ENCODE data around the gene SPEG.

SPEG gene

DNA sequence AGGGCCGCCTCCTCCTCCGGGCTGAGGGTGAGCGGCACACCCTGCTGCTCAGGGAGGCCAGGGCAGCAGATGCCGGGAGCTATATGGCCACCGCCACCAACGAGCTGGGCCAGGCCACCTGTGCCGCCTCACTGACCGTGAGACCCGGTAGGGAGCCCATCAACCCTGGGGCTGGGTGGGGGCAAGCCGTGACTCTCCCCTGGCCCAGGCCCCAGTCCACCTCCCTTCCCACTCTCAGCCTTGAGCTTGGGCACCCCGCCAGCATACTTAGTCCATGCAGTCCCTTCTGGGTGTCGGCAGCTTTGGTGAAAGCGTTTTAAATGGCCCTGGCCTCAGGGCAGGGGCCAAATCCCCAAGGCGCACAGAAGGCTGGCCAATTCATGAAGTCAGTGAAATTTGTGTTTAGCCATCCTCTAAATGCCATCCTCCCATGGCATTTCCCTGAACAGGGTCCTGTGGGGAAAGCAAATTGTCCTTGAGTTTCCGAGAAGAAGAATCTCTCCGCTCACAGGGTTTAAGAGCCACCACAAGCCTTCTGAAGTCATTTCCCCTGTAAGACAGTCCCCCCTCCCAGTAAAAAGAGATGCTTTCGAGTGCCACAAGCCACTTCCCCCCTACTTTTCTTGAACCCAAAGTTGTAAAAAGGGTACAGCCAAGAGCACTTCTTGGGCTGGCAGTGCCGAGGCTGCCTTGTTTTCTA lies 17.2 kb downstream of the SPEG start:
- no peak for DNase-seq
- in situ Hi-C loops (cut with HindIII; ENCODE audit: low pct_ligation_motif_present, low pct_unique_long_range_greater_than_20kb, low sequenced_read_pairs) = no loop called here

- peak; percentile 89 for DNase-seq
- in situ Hi-C loops (cut with HindIII; ENCODE audit: low pct_ligation_motif_present, low pct_unique_long_range_greater_than_20kb, low sequenced_read_pairs) = no loop called here
Observed at GRCh38 chr2:219452361-219453317, 18.0 kb downstream of the SPEG start.

- in situ Hi-C loops (cut with HindIII; ENCODE audit: low pct_ligation_motif_present, low pct_unique_long_range_greater_than_20kb, low sequenced_read_pairs) = no loop called here
Observed at GRCh38 chr2:219453671-219454590, 19.3 kb downstream of the SPEG start.

GRCh38 chr2:219455581-219455980 lies 20.9 kb downstream of the SPEG start:
- no peak for DNase-seq
- in situ Hi-C loops (cut with HindIII; ENCODE audit: low pct_ligation_motif_present, low pct_unique_long_range_greater_than_20kb, low sequenced_read_pairs) = no loop called here

More at GRCh38 chr2:219453671-219454590, 19.3 kb downstream of the SPEG start:
- peak; percentile 47 for DNase-seq

- in situ Hi-C loops (cut with HindIII; ENCODE audit: low pct_ligation_motif_present, low pct_unique_long_range_greater_than_20kb, low sequenced_read_pairs) = no loop called here
- no peak for DNase-seq
Observed at GRCh38 chr2:219457784-219458369, 23.2 kb downstream of the SPEG start.

DNA sequence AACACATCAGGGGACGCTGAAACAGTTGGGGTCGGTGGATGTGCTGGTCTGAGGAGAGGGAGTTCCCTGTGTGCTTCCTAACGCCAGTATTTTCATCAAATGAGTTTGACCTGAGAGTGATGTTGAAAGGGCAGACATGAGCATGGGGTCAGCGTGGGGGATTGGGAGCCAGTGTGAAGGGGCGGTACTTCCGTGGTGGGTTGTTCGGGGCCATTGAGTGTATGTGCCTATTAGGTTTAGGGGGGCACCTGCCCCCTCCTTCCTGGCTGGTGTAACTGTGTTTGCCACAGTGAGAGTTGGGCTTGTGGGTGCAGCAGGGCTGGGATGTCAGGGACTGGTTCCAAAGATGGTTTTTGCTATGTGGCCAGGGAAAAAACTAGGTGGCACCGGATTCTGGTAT lies 24.4 kb downstream of the SPEG start:
- DNase-seq = no peak
- in situ Hi-C loops (cut with HindIII; ENCODE audit: low pct_ligation_motif_present, low pct_unique_long_range_greater_than_20kb, low sequenced_read_pairs) = no loop called here

- peak; percentile 64 for DNase-seq
- in situ Hi-C loops (cut with HindIII; ENCODE audit: low pct_ligation_motif_present, low pct_unique_long_range_greater_than_20kb, low sequenced_read_pairs) = no loop called here
Observed at GRCh38 chr2:219459460-219460311, 25.0 kb downstream of the SPEG start.

DNA sequence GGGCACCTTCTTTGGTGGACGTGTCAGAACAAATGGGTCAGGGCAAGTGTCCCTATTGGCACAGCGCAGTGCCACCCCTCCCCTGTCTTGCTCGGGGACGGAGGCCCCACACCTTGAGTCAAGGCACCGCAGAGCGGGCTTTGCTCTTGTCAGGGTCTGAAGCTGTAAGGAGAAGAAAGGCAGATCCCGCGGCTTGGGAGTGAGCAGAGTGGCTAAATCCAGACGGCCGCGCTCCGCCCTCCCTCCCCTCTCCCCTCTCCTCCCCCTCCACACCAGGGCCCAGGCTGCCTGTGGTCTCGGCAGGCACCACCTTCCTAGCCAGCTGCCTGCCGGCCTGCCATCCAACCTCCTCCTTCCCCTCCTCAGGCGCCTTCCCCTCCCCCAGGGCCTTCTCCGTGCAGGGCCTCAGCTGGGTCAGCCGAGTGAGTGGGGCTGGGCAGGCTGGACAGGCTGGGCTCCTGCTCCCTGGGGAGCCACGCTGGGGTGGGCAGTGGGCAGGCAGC lies 25.8 kb downstream of the SPEG start:
- in situ Hi-C loops (cut with HindIII; ENCODE audit: low pct_ligation_motif_present, low pct_unique_long_range_greater_than_20kb, low sequenced_read_pairs) = no loop called here
- DNase-seq = no peak

DNA sequence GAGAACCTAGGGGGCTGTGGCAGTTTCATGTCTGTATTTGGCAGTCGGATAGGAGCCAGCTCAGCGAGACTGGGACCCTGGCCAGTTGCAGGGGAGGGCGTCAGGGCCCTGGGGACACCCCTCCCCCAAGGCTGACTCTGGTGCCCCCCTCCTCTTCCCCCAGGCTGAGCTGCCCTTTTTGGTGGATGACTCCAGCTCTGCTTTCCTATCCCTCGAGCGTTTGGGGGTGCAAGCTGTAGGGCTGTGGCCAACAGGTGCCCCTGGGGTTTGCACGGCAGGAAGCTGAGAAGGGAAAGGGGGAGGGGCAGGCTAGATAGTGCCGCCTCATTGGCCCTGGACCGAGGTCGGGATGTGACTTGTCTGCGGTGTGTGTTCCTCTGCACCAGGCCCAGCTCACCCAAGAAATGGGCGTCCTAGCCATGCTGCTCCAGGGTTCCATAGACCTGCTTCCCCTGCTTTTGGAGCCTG lies 26.4 kb downstream of the SPEG start:
- DNase-seq = no peak
- in situ Hi-C loops (cut with HindIII; ENCODE audit: low pct_ligation_motif_present, low pct_unique_long_range_greater_than_20kb, low sequenced_read_pairs) = no loop called here

GRCh38 chr2:219461669-219462068 lies 27.0 kb downstream of the SPEG start:
- DNase-seq = no peak
- in situ Hi-C loops (cut with HindIII; ENCODE audit: low pct_ligation_motif_present, low pct_unique_long_range_greater_than_20kb, low sequenced_read_pairs) = no loop called here

GRCh38 chr2:219462349-219462748 lies 27.7 kb downstream of the SPEG start:
- DNase-seq = no peak
- in situ Hi-C loops (cut with HindIII; ENCODE audit: low pct_ligation_motif_present, low pct_unique_long_range_greater_than_20kb, low sequenced_read_pairs) = no loop called here

- in situ Hi-C loops (cut with HindIII; ENCODE audit: low pct_ligation_motif_present, low pct_unique_long_range_greater_than_20kb, low sequenced_read_pairs) = no loop called here
- no peak for DNase-seq
Observed at GRCh38 chr2:219464286-219465032, 29.8 kb downstream of the SPEG start.

DNA sequence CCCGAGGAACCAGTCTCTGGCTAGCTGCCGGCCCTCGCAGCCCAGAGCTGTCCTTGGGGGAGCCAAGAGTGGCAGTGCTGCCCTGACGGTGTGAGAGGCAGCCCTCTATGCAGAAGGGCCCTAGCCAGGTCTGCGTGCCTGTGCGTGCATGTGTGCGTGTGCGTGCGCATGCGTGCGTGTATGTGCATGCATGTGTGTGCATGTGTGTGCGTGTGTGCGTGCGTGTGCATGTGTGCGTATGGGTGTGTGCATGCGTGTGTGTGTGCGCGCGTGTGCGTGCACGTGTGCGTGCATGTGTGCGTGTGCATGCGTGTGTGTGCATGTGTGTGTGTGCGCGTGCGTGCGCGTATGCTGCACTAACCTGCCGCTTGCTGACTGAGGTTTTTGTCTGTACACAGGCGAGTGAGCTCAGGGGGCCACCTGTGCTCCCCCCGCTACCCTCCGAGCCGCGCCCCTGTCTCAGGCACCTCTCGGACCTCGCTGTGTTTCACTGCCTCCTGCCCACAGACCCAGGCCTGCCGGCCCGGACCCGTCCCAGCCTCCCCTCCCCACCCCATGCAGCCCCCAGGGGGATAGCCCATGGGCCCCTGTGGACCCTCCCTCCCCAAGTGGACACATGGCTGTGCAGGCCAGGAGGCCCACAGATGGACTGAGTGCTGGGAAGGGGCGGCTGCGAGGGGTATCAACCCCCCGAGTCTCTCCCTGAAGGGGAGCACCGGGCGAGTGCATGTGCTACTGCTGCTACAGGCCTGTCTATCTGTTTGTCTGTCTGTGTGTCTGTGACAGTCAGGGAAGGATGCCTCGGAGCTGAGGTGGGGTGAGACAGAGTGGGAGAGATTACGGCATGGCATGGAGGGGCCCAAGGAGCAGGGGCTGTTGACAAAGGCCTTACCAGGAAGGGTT lies 31.3 kb downstream of the SPEG start:
- DNase-seq = no peak
- in situ Hi-C loops (cut with HindIII; ENCODE audit: low pct_ligation_motif_present, low pct_unique_long_range_greater_than_20kb, low sequenced_read_pairs) = no loop called here

- in situ Hi-C loops (cut with HindIII; ENCODE audit: low pct_ligation_motif_present, low pct_unique_long_range_greater_than_20kb, low sequenced_read_pairs) = no loop called here
- DNase-seq = no peak
Observed at GRCh38 chr2:219466816-219467735, 32.4 kb downstream of the SPEG start.

- in situ Hi-C loops (cut with HindIII; ENCODE audit: low pct_ligation_motif_present, low pct_unique_long_range_greater_than_20kb, low sequenced_read_pairs) = no loop called here
- DNase-seq = no peak
Observed at GRCh38 chr2:219467736-219468075, 33.1 kb downstream of the SPEG start.

Data from ACHN (cell line).